WERI-Rb-1 (cell line): ENCODE data around the gene C5orf63.
"Not testable (repeated sequence)": the region's sequence is repeated elsewhere in the genome, so short reads cannot be mapped to it uniquely, and the experiment has no call there.

Experiments used
- DNase-seq: peaks from one replicate; pipeline ENCODE4 v3.0.0-alpha.2; 2020
- H3K27ac ChIP-seq: fragments of 250-450 bp; sonication (Bioruptor Pico); 2 replicates; pipeline ENCODE4 v1.5.1; 2020; ENCODE audit warnings: mild to moderate bottlenecking, moderate library complexity
- H3K27me3 ChIP-seq: fragments of 250-450 bp; sonication (Bioruptor Pico); 2 replicates; pipeline ENCODE4 v1.5.1; 2021; ENCODE audit warnings: mild to moderate bottlenecking, low read depth, moderate library complexity; ENCODE audit not compliant: insufficient read depth, severe bottlenecking
- H3K36me3 ChIP-seq: fragments of 250-450 bp; sonication (Bioruptor Pico); 2 replicates; pipeline ENCODE4 v1.5.1; 2020; ENCODE audit warnings: mild to moderate bottlenecking, moderate library complexity
- H3K4me3 ChIP-seq: 2 replicates; pipeline ENCODE4 v1.5.1; 2011; ENCODE audit warnings: low read depth, mild to moderate bottlenecking, control low read depth, low read length
- H3K9me3 ChIP-seq: fragments of 250-450 bp; sonication (Bioruptor Pico); 2 replicates; pipeline ENCODE4 v1.5.1; 2021; ENCODE audit warnings: mild to moderate bottlenecking, moderate library complexity; ENCODE audit not compliant: severe bottlenecking
- CTCF ChIP-seq: IDR thresholded peaks from 2 replicates; pipeline ENCODE4 v1.5.1; 2011; ENCODE audit warnings: low read depth, mild to moderate bottlenecking, control low read depth, inconsistent platforms, low read length

The C5orf63 gene

GRCh38 chr5:127024821-127025220 lies 48.5 kb downstream of the C5orf63 start:
- Histone ChIP-seq H3K27ac (no peak overlapping the region), H3K9me3 (no peaks in the 10 kb centered on the region), H3K4me3 (no peak overlapping the region), H3K27me3 (no peaks in the 10 kb centered on the region), H3K36me3 (no peaks in the 10 kb centered on the region)
- no peak for TF ChIP-seq CTCF
- no peak for DNase-seq

GRCh38 chr5:127023552-127024191 lies 49.6 kb downstream of the C5orf63 start:
- not testable (repeated sequence) for DNase-seq

DNA sequence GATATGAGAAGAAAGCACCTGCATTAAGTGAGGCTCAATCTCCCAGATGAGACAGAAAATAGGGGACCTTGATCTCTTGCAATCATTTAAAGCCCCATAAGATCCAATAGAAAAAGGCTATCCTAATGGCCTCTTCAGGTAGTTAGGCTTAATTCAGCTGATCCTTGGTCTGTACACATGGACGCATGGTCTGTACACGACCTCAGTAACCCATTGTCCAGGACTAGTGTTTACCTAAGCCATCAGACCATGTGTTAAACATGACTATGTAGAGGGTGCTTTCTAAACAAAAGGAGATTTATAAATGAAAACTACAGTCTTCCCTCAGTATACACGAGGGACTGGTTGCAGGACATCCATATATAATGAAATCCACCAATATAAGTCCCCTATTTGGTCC lies 50.5 kb downstream of the C5orf63 start:
- DNase-seq, result no peak
- Histone ChIP-seq H3K4me3 (no peak overlapping the region), H3K36me3 (no peaks in the 10 kb centered on the region), H3K27me3 (no peaks in the 10 kb centered on the region), H3K27ac (no peak overlapping the region), H3K9me3 (no peaks in the 10 kb centered on the region)
- TF ChIP-seq CTCF, result no peak

More at GRCh38 chr5:127023552-127024191, 49.6 kb downstream of the C5orf63 start:
- not testable (repeated sequence) for H3K27me3 ChIP-seq, H3K9me3 ChIP-seq, H3K27ac ChIP-seq, H3K4me3 ChIP-seq, H3K36me3 ChIP-seq

DNA sequence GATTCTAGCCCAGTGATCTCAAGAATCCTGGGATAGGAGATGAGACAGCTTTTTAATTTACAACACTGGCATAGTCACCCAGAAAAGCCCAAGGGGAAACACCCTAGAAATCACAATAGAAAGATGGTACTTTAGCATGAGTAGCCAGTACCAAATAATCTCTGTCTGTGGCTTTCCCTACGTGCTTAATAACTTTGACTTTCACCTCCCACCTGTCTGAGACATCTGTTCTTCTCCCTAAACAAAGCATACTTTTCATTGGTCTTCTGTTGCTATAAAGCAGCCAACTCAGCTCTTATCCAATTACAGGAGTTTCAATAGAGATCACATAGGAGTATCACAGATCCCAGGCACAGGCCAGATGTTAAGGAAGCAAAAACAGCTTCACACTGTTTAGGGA lies 53.4 kb downstream of the C5orf63 start:
- Histone ChIP-seq H3K9me3 (no peaks in the 10 kb centered on the region), H3K36me3 (no peaks in the 10 kb centered on the region), H3K4me3 (no peak overlapping the region), H3K27ac (no peak overlapping the region), H3K27me3 (no peaks in the 10 kb centered on the region)
- DNase-seq, result no peak
- TF ChIP-seq CTCF, result no peak

GRCh38 chr5:127016722-127017121 lies 56.6 kb downstream of the C5orf63 start:
- DNase-seq, H3K4me3 ChIP-seq, H3K27me3 ChIP-seq, H3K27ac ChIP-seq, H3K9me3 ChIP-seq, H3K36me3 ChIP-seq: not testable (repeated sequence)

GRCh38 chr5:127015716-127016115 lies 57.6 kb downstream of the C5orf63 start:
- H3K27me3 ChIP-seq, result no peaks in the 10 kb centered on the region
- H3K4me3 ChIP-seq, result no peak overlapping the region
- no peaks in the 10 kb centered on the region for H3K36me3 ChIP-seq
- H3K9me3 ChIP-seq, result no peaks in the 10 kb centered on the region
- DNase-seq, result no peak
- no peak overlapping the region for H3K27ac ChIP-seq
- no peak for TF ChIP-seq CTCF

DNA sequence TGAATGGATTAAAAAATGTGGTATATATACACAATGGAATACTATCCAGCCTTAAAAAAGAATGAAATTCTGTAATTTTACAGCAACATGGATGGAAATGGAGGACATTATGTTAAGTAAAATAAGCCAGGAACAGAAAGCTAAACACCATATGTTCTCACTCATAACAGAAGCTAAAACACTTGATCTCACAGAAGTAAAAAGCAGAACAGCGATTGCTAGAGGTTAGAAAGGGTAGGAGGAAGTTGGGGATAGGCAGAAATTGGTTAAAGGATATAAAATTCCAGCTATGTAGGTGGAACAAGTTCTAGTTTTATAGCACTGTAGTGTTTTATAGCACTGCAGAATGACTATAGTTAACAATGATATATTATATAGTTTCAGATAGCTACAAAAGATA lies 58.7 kb downstream of the C5orf63 start:
- H3K4me3 ChIP-seq, result no peak overlapping the region
- H3K27ac ChIP-seq, result no peak overlapping the region
- H3K27me3 ChIP-seq, result no peaks in the 10 kb centered on the region
- no peak for DNase-seq
- no peaks in the 10 kb centered on the region for H3K36me3 ChIP-seq
- H3K9me3 ChIP-seq, result no peaks in the 10 kb centered on the region
- TF ChIP-seq CTCF, result no peak
